HepG2 (cell line): Measurements from ENCODE around the gene PHLPP2. TPM values are rescaled to one million over a fixed set of nuclear protein-coding genes. Genes with fewer than 3 reads are reported as not detected.

Experiments used
- CREB1 ChIP-seq, 2 experiments: fragments of 450-650 bp in 1 of 2; IDR thresholded peaks; 2 replicates each; pipeline ENCODE4 v1.6.1; 2016 to 2017; ENCODE audit warnings: control low read depth in 1 of 2, mild to moderate bottlenecking in 1 of 2, missing compliant biosample characterization in 1 of 2, missing genetic modification characterization in 1 of 2
- FOXA1 ChIP-seq, 2 experiments: fragments of 450-650 bp in 1 of 2; sonication (generic) in 1 of 2; formaldehyde crosslinking in 1 of 2; IDR thresholded peaks; 2 replicates each; pipeline versions ENCODE4 v1.4.0 to v1.6.1; 2016 to 2020; ENCODE audit warnings: missing genetic modification reagents in 1 of 2
- HOXA5 ChIP-seq: sonication (generic); formaldehyde crosslinking; IDR thresholded peaks from 2 replicates; pipeline ENCODE4 v1.4.0; 2020; ENCODE audit warnings: missing genetic modification reagents
- HOXD1 ChIP-seq: sonication (generic); formaldehyde crosslinking; IDR thresholded peaks from 2 replicates; pipeline ENCODE4 v1.5.0; 2020; ENCODE audit warnings: missing genetic modification reagents
- KDM3A ChIP-seq: IDR thresholded peaks from 2 replicates; pipeline ENCODE4 v1.6.1; 2018; ENCODE audit warnings: low read depth, missing compliant biosample characterization
- NFE2 ChIP-seq: sonication (generic); formaldehyde crosslinking; IDR thresholded peaks from 2 replicates; pipeline ENCODE4 v1.4.0; 2020; ENCODE audit warnings: missing genetic modification reagents
- NFIC ChIP-seq: IDR thresholded peaks from 2 replicates; pipeline ENCODE4 v1.6.1; 2012; ENCODE audit warnings: mild to moderate bottlenecking, low read length, inconsistent platforms
- REL ChIP-seq: sonication (generic); formaldehyde crosslinking; conservative IDR thresholded peaks from 2 replicates; pipeline ENCODE4 v1.8.0; 2022; ENCODE audit warnings: mild to moderate bottlenecking, missing genetic modification reagents, moderate library complexity
- SIX1 ChIP-seq: sonication (generic); formaldehyde crosslinking; IDR thresholded peaks from 2 replicates; pipeline ENCODE4 v1.4.0; 2020; ENCODE audit warnings: missing genetic modification reagents, borderline replicate concordance
- XBP1 ChIP-seq: sonication (generic); formaldehyde crosslinking; IDR thresholded peaks from 2 replicates; pipeline ENCODE4 v1.5.0; 2020; ENCODE audit warnings: missing genetic modification reagents
- ZBTB21 ChIP-seq: sonication (generic); formaldehyde crosslinking; IDR thresholded peaks from 2 replicates; pipeline ENCODE4 v1.4.0; 2020; ENCODE audit warnings: missing genetic modification reagents
- ZNF253 ChIP-seq: sonication (generic); formaldehyde crosslinking; IDR thresholded peaks from 2 replicates; pipeline ENCODE4 v1.8.0; 2022; ENCODE audit warnings: mild to moderate bottlenecking, missing genetic modification reagents, borderline replicate concordance
- ZNF3 ChIP-seq: IDR thresholded peaks from 2 replicates; pipeline ENCODE4 v1.7.0; 2017; ENCODE audit warnings: inconsistent platforms
- ZNF354B ChIP-seq: sonication (generic); formaldehyde crosslinking; IDR thresholded peaks from 2 replicates; pipeline ENCODE4 v1.8.0; 2022; ENCODE audit warnings: mild to moderate bottlenecking, missing genetic modification reagents
- ZNF644 ChIP-seq: IDR thresholded peaks from 2 replicates; pipeline ENCODE4 v1.6.1; 2016; ENCODE audit warnings: low read depth
- polyA plus RNA-seq, 8 experiments: library from polyadenylated mRNA; depleted of rRNA in 3 of 8; stranded (reverse) in 7 of 8; unstranded in 1 of 8; fragments of >200 nt; fragmentation: Illumina TruSeq in 4 of 8; extraction: Trizol in 4 of 8; gene quantifications; 2 replicates each; pipeline versions ENCODE4 v1.2.1 to v1.2.3, GENCODE V29; 2011 to 2016; ENCODE audit warnings: low read depth in 4 of 8, missing spikeins in 1 of 8, mixed read lengths in 1 of 8; ENCODE audit not compliant: insufficient read depth in 1 of 8
- total RNA-seq, 5 experiments: library from RNA; depleted of rRNA; stranded (reverse); fragments of >200 nt; fragmentation: Illumina TruSeq; extraction: Trizol; gene quantifications; 2 replicates each; pipeline ENCODE4 v1.2.3, GENCODE V29; 2016; ENCODE audit warnings: low read depth in 1 of 5
- TF ChIP-seq, protein P1 (sequence below): IDR thresholded peaks from 2 replicates; pipeline ENCODE4 v1.6.1; 2016; ENCODE audit warnings: missing compliant biosample characterization, missing genetic modification reagents, borderline replicate concordance
- TF ChIP-seq, protein P2 (sequence below): sonication (generic); formaldehyde crosslinking; IDR thresholded peaks from 2 replicates; pipeline ENCODE4 v1.4.0; 2020; ENCODE audit warnings: missing genetic modification reagents
- TF ChIP-seq, protein P3 (sequence below): sonication (generic); formaldehyde crosslinking; IDR thresholded peaks from 2 replicates; pipeline ENCODE4 v1.9.0; 2022; ENCODE audit warnings: low read depth, missing genetic modification reagents
- TF ChIP-seq, protein P4 (sequence below): sonication (generic); formaldehyde crosslinking; IDR thresholded peaks from 2 replicates; pipeline ENCODE4 v1.8.0; 2023; ENCODE audit warnings: mild to moderate bottlenecking, missing genetic modification reagents
- TF ChIP-seq, protein P5 (sequence below): sonication (generic); formaldehyde crosslinking; IDR thresholded peaks from 2 replicates; pipeline ENCODE4 v1.5.0; 2020; ENCODE audit warnings: missing genetic modification reagents
- TF ChIP-seq, protein P6 (sequence below): sonication (generic); formaldehyde crosslinking; conservative IDR thresholded peaks from 2 replicates; pipeline ENCODE4 v1.4.0; 2020; ENCODE audit warnings: missing genetic modification reagents

Gene PHLPP2
- total and polyA plus RNA-seq, 2 of the 13 experiments (the other 11 are each of a cell fraction or from before 2014, with no cell fraction given) = 8.9 TPM

DNA sequence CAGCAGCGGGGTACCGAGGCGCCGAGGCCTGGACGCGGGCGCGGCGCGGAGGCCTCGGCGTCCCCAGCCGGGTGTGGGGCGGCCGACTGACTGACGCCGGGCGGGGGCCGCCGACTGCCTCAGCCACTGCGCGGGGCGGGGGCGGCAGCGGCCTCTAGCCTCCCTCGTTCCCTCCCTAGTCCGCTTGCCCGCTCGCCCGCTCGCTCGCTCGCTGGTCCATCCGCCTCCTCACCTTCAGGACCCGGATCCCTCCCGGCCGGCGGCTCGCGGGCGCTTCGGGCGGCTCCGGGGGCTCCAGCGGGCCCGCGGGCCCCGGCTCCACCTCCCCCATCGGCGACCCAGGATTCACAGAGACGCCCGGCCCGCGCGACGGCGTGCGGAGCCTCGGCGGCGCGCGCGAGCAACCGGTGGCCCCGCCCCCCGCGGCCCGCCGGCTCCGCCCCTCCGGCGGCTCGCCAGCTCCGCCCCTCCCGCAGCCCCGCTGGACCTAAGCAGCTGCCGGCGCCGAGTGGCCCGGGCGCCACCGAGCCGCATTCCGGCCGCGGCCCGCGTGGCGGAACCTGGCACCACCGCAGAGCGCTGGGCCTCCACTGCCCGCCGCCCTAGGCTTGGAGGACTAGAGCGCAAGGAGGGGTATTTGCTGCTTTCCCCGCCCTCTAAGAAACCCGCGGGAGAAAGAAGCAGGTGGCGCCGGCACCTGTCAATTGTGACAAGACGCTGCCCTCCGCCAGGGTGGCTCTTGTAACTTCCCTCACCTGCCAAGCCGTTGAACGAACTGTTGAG lies 773 bp downstream of the PHLPP2 start (continued):
- TF ChIP-seq CREB1 (IDR thresholded peaks at IDR 0.05) (no peak), CREB1 (CRISPR knock-in tag; IDR thresholded peaks at IDR 0.05) (no peak), XBP1 (CRISPR knock-in tag) (no peak), HOXA5 (CRISPR knock-in tag) (0 out of 2 replicates have a peak, but pooled peaks have one; percentile 41), KDM3A (CRISPR knock-in tag) (no peak), SIX1 (no peak), ZNF3 (no peak), NFIC (no peak), REL (CRISPR knock-in tag) (no peak), ZNF253 (CRISPR knock-in tag) (no peak), ZBTB21 (CRISPR knock-in tag) (no peak), ZNF354B (no peak), FOXA1 (IDR thresholded peaks at IDR 0.05) (no peak), FOXA1 (CRISPR knock-in tag; IDR thresholded peaks at IDR 0.05) (no peak), ZNF644 (CRISPR knock-in tag) (no peak), NFE2 (CRISPR knock-in tag) (no peak), HOXD1 (CRISPR knock-in tag) (no peak)
- TF ChIP-seq, protein P1, sequence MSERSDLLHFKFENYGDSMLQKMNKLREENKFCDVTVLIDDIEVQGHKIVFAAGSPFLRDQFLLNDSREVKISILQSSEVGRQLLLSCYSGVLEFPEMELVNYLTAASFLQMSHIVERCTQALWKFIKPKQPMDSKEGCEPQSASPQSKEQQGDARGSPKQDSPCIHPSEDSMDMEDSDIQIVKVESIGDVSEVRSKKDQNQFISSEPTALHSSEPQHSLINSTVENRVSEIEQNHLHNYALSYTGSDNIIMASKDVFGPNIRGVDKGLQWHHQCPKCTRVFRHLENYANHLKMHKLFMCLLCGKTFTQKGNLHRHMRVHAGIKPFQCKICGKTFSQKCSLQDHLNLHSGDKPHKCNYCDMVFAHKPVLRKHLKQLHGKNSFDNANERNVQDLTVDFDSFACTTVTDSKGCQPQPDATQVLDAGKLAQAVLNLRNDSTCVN (CRISPR knock-in tag) = 0 out of 2 replicates have a peak, but pooled peaks have one; percentile 20
- TF ChIP-seq, protein P2, sequence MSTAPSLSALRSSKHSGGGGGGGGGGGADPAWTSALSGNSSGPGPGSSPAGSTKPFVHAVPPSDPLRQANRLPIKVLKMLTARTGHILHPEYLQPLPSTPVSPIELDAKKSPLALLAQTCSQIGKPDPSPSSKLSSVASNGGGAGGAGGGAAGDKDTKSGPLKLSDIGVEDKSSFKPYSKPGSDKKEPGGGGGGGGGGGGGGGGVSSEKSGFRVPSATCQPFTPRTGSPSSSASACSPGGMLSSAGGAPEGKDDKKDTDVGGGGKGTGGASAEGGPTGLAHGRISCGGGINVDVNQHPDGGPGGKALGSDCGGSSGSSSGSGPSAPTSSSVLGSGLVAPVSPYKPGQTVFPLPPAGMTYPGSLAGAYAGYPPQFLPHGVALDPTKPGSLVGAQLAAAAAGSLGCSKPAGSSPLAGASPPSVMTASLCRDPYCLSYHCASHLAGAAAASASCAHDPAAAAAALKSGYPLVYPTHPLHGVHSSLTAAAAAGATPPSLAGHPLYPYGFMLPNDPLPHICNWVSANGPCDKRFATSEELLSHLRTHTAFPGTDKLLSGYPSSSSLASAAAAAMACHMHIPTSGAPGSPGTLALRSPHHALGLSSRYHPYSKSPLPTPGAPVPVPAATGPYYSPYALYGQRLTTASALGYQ (CRISPR knock-in tag) = no peak
- TF ChIP-seq, protein P3, sequence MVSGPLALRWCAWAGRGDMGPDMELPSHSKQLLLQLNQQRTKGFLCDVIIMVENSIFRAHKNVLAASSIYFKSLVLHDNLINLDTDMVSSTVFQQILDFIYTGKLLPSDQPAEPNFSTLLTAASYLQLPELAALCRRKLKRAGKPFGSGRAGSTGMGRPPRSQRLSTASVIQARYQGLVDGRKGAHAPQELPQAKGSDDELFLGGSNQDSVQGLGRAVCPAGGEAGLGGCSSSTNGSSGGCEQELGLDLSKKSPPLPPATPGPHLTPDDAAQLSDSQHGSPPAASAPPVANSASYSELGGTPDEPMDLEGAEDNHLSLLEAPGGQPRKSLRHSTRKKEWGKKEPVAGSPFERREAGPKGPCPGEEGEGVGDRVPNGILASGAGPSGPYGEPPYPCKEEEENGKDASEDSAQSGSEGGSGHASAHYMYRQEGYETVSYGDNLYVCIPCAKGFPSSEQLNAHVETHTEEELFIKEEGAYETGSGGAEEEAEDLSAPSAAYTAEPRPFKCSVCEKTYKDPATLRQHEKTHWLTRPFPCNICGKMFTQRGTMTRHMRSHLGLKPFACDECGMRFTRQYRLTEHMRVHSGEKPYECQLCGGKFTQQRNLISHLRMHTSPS (CRISPR knock-in tag) = peak; percentile 39; the same call in 1 of the 2 replicates
- TF ChIP-seq, protein P4, sequence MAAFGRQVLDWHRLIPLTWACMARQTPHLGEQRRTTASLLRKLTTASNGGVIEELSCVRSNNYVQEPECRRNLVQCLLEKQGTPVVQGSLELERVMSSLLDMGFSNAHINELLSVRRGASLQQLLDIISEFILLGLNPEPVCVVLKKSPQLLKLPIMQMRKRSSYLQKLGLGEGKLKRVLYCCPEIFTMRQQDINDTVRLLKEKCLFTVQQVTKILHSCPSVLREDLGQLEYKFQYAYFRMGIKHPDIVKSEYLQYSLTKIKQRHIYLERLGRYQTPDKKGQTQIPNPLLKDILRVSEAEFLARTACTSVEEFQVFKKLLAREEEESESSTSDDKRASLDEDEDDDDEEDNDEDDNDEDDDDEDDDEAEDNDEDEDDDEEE (CRISPR knock-in tag) = 0 out of 2 replicates have a peak, but pooled peaks have one; percentile 59
- TF ChIP-seq, protein P5, sequence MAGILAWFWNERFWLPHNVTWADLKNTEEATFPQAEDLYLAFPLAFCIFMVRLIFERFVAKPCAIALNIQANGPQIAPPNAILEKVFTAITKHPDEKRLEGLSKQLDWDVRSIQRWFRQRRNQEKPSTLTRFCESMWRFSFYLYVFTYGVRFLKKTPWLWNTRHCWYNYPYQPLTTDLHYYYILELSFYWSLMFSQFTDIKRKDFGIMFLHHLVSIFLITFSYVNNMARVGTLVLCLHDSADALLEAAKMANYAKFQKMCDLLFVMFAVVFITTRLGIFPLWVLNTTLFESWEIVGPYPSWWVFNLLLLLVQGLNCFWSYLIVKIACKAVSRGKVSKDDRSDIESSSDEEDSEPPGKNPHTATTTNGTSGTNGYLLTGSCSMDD (CRISPR knock-in tag) = no peak
- TF ChIP-seq, protein P6, sequence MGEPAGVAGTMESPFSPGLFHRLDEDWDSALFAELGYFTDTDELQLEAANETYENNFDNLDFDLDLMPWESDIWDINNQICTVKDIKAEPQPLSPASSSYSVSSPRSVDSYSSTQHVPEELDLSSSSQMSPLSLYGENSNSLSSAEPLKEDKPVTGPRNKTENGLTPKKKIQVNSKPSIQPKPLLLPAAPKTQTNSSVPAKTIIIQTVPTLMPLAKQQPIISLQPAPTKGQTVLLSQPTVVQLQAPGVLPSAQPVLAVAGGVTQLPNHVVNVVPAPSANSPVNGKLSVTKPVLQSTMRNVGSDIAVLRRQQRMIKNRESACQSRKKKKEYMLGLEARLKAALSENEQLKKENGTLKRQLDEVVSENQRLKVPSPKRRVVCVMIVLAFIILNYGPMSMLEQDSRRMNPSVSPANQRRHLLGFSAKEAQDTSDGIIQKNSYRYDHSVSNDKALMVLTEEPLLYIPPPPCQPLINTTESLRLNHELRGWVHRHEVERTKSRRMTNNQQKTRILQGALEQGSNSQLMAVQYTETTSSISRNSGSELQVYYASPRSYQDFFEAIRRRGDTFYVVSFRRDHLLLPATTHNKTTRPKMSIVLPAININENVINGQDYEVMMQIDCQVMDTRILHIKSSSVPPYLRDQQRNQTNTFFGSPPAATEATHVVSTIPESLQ (CRISPR knock-in tag) = no peak
